KMS-11 (cell line): ENCODE data around the gene ZNF444.
"Not testable (repeated sequence)": the region's sequence is repeated elsewhere in the genome, so short reads cannot be mapped to it uniquely, and the experiment has no call there.

ENCODE experiments used
- H2AFZ ChIP-seq: fragments of 200-600 bp; sonication (generic); 2 replicates; pipeline ENCODE4 v1.6.1; 2016; ENCODE audit warnings: antibody characterized with exemption, mixed run types, low read depth
- H3K27ac ChIP-seq: fragments of 200-600 bp; sonication (generic); 2 replicates; pipeline ENCODE4 v1.6.1; 2016; ENCODE audit warnings: mild to moderate bottlenecking, mixed run types
- H3K27me3 ChIP-seq: fragments of 200-600 bp; sonication (generic); 2 replicates; pipeline ENCODE4 v1.6.1; 2017; ENCODE audit warnings: mild to moderate bottlenecking, low read depth, mixed run types, moderate library complexity; ENCODE audit not compliant: insufficient read depth
- H3K36me3 ChIP-seq: fragments of 200-600 bp; sonication (generic); 2 replicates; pipeline ENCODE4 v1.6.1; 2017; ENCODE audit warnings: mild to moderate bottlenecking, mixed run types; ENCODE audit not compliant: insufficient read depth
- H3K4me1 ChIP-seq: fragments of 200-600 bp; sonication (generic); 2 replicates; pipeline ENCODE4 v1.6.1; 2016; ENCODE audit warnings: mild to moderate bottlenecking, low read depth, mixed run types; ENCODE audit not compliant: poor library complexity, severe bottlenecking
- H3K4me2 ChIP-seq: fragments of 200-600 bp; sonication (generic); 2 replicates; pipeline ENCODE4 v1.7.0; 2016; ENCODE audit warnings: mild to moderate bottlenecking, mixed run types
- H3K4me3 ChIP-seq: fragments of 200-600 bp; sonication (generic); IDR thresholded peaks from 2 replicates; pipeline ENCODE4 v1.6.1; 2017; ENCODE audit warnings: low read depth, low read length, mixed read lengths; ENCODE audit not compliant: insufficient read depth
- H3K79me2 ChIP-seq: fragments of 200-600 bp; sonication (generic); 2 replicates; pipeline ENCODE4 v1.6.1; 2016; ENCODE audit warnings: low read depth, mixed run types; ENCODE audit not compliant: insufficient read depth
- H3K9ac ChIP-seq: fragments of 200-600 bp; sonication (generic); 2 replicates; pipeline ENCODE4 v1.6.1; 2016; ENCODE audit warnings: mild to moderate bottlenecking, mixed run types
- H4K20me1 ChIP-seq: fragments of 200-600 bp; sonication (generic); 2 replicates; pipeline ENCODE4 v1.6.1; 2016; ENCODE audit warnings: mild to moderate bottlenecking, mixed run types; ENCODE audit not compliant: insufficient read depth
- CTCF ChIP-seq: fragments of 200-600 bp; sonication (generic); conservative IDR thresholded peaks from 2 replicates; pipeline ENCODE4 v1.6.1; 2017; ENCODE audit warnings: low read depth, mild to moderate bottlenecking, antibody characterized with exemption, low read length, moderate library complexity, mixed read lengths

The ZNF444 gene

GRCh38 chr19:56167064-56167578 is 26.0 kb downstream of the ZNF444 start:
- Histone ChIP-seq H2AFZ (no peak overlapping the region), H3K27me3 (no peaks in the 10 kb centered on the region)
- no peak for TF ChIP-seq CTCF

GRCh38 chr19:56170261-56170660 is 29.2 kb downstream of the ZNF444 start:
- Histone ChIP-seq H3K27me3 (no peaks in the 10 kb centered on the region), H3K9ac (no peak overlapping the region), H4K20me1 (no peaks in the 10 kb centered on the region), H3K4me2 (no peak overlapping the region), H2AFZ (no peak overlapping the region), H3K79me2 (no peaks in the 10 kb centered on the region), H3K36me3 (no peaks in the 10 kb centered on the region), H3K4me3 (no peak overlapping the region), H3K27ac (no peak overlapping the region), H3K4me1 (no peaks in the 10 kb centered on the region)
- TF ChIP-seq CTCF: no peak

More at GRCh38 chr19:56167064-56167578, 26.0 kb downstream of the ZNF444 start:
- H3K4me2 ChIP-seq: no peak overlapping the region
- H3K9ac ChIP-seq: no peak overlapping the region
- no peak overlapping the region for H3K27ac ChIP-seq
- H3K36me3 ChIP-seq: no peaks in the 10 kb centered on the region
- H3K4me3 ChIP-seq: no peak overlapping the region
- no peaks in the 10 kb centered on the region for H4K20me1 ChIP-seq
- H3K79me2 ChIP-seq: no peaks in the 10 kb centered on the region
- H3K4me1 ChIP-seq: no peaks in the 10 kb centered on the region

- H3K79me2 ChIP-seq: no peaks in the 10 kb centered on the region
- H3K4me2 ChIP-seq: no peak overlapping the region
- no peaks in the 10 kb centered on the region for H4K20me1 ChIP-seq
- H3K4me1 ChIP-seq: no peaks in the 10 kb centered on the region
- no peak overlapping the region for H3K4me3 ChIP-seq
- TF ChIP-seq CTCF: no peak
- H3K27me3 ChIP-seq: no peaks in the 10 kb centered on the region
- no peak overlapping the region for H3K9ac ChIP-seq
- no peak overlapping the region for H2AFZ ChIP-seq
- no peaks in the 10 kb centered on the region for H3K36me3 ChIP-seq
- H3K27ac ChIP-seq: no peak overlapping the region
Observed at GRCh38 chr19:56174086-56174485, 33.0 kb downstream of the ZNF444 start.

- no peaks in the 10 kb centered on the region for H3K79me2 ChIP-seq
- H3K27me3 ChIP-seq: no peaks in the 10 kb centered on the region
- no peak overlapping the region for H3K27ac ChIP-seq
- H3K4me3 ChIP-seq: no peak overlapping the region
- no peak overlapping the region for H2AFZ ChIP-seq
- no peak overlapping the region for H3K9ac ChIP-seq
- H4K20me1 ChIP-seq: no peaks in the 10 kb centered on the region
- H3K36me3 ChIP-seq: no peaks in the 10 kb centered on the region
- no peaks in the 10 kb centered on the region for H3K4me1 ChIP-seq
- TF ChIP-seq CTCF: no peak
- H3K4me2 ChIP-seq: no peak overlapping the region
Observed at GRCh38 chr19:56174550-56174949, 33.5 kb downstream of the ZNF444 start.

GRCh38 chr19:56175861-56176307 is 34.8 kb downstream of the ZNF444 start, which contains the start of gene GALP:
GALP (plus strand) TSS chr19:56176008; CDS start chr19:56177109, 1,101 bp downstream.
- H3K9ac ChIP-seq, H2AFZ ChIP-seq, H3K36me3 ChIP-seq, H3K4me3 ChIP-seq, H3K4me2 ChIP-seq, H3K27me3 ChIP-seq, H4K20me1 ChIP-seq, H3K27ac ChIP-seq, H3K4me1 ChIP-seq, H3K79me2 ChIP-seq: not testable (repeated sequence)

GRCh38 chr19:56176310-56176709 is 35.2 kb downstream of the ZNF444 start:
- not testable (repeated sequence) for H3K79me2 ChIP-seq, H2AFZ ChIP-seq, H3K27ac ChIP-seq, H3K4me1 ChIP-seq, H3K9ac ChIP-seq, H3K4me3 ChIP-seq, H4K20me1 ChIP-seq, H3K4me2 ChIP-seq, H3K27me3 ChIP-seq, H3K36me3 ChIP-seq
